Motor neuron (in vitro differentiated cells): ENCODE data around the gene PP2D1. TPM values are rescaled to one million over a fixed set of nuclear protein-coding genes. Genes with fewer than 3 reads are reported as not detected.
"Not testable (repeated sequence)": the region's sequence is repeated elsewhere in the genome, so short reads cannot be mapped to it uniquely, and the experiment has no call there.

ENCODE experiments used
- ATAC-seq, 8 experiments: fragments of 200-7000 bp; cut with Tn5 transposase; replicated peaks in 6 of 8; 2 replicates each; pipeline ENCODE4 v1.8.0; 2021; ENCODE audit warnings: mild to moderate bottlenecking in 8 of 8, moderate library complexity in 8 of 8
- H3K27ac ChIP-seq, 2 donors: fragments of 250-450 bp; sonication (Bioruptor Pico); 2 replicates each; pipeline ENCODE4 v1.9.0; 2021; ENCODE audit warnings: antibody characterized with exemption in 2 of 2, mild to moderate bottlenecking in 2 of 2, moderate library complexity in 1 of 2
- H3K4me1 ChIP-seq, 2 donors: fragments of 250-450 bp; sonication (Bioruptor Pico); replicated peaks in 1 of 2; 2 replicates each; pipeline ENCODE4 v1.6.1; 2021; ENCODE audit warnings: antibody characterized with exemption in 2 of 2, mild to moderate bottlenecking in 2 of 2, moderate library complexity in 1 of 2
- H3K4me3 ChIP-seq, 5 donors: fragments of 250-450 bp; sonication (Bioruptor Pico); 2 replicates each; pipeline ENCODE4 v1.9.0; 2021; ENCODE audit warnings: antibody characterized with exemption in 5 of 5, mild to moderate bottlenecking in 5 of 5, moderate library complexity in 4 of 5
- WGBS, 10 experiments: fragments of 450-650 bp; shearing (Covaris generic); methylation state at CpG; one replicate each; pipeline ENCODE4 v1.0.0; 2022; 5-methylcytosine and 5-hydroxymethylcytosine counted together
- in situ Hi-C, 9 experiments: fragments of 400-800 bp; cut with MboI; loops; one replicate each; pipeline ENCODE4 v1.15.0; 2021; ENCODE audit warnings: low sequenced_read_pairs in 9 of 9, low pct_unique_long_range_greater_than_20kb in 2 of 9; ENCODE audit not compliant: unreplicated experiment in 9 of 9
- total RNA-seq, 8 experiments: library from RNA; unstranded; fragments of 300-600 nt; gene quantifications; 2 replicates each; pipeline versions ENCODE4 v1.2.3 to v1.2.4, GENCODE V29; 2022

The PP2D1 gene
- total RNA-seq, 8 experiments from 2014 or later: 0.41 to 2.7 (median 0.89) TPM

DNA sequence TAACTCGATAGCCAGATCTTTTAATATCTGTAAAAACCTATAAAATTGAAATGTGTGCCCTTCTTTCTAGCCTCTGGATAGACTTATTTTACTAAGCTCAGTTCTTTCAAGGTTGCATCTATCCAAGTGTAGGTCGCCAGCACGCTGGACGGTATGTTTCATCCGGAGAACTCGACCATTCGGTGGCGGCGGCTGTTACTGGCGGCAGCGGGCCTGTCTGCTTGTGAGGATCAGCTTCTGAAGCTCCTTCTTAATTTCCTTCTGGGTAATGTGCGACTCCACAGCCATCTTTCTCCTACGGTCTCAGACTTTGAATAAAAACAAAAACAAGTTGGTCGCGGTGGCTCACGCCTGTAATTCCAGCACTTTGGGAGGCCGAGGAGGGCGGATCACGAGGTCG, 4.1 kb downstream of the PP2D1 start:
- ATAC-seq: no peak
- Histone ChIP-seq H3K4me1 (no peaks in the 10 kb centered on the region), H3K27ac (no peak overlapping the region), H3K4me3 (no peak overlapping the region)
- in situ Hi-C loops: no loop called here
- WGBS, 10 experiments: 79 to 100% (median 93%) methylated on average over 3 to 20 of the region's 20 CpGs; no CpG with 5 or more reads in 2 of the 10 experiments

DNA sequence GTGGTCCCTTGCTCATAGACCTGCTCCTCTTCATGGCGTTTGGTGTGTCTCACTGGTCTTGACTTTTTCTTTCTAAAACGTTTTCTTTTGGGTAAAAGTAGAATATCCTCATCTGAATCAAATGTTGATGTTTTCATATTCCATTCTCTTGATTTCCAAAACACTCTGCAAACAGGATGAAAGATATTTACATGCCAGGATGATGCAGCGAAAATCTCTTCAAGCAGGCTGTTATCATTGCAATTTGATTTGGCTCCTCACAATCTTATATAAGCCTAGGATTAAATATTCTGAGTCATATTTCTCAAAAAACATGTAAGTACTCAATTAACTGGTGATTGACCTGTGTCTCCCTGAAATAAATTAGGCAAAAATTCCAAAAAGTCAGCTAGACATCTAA, 10.1 kb downstream of the PP2D1 start:
- whole genome bisulfite sequencing, 10 experiments: 0 to 83% (median 58%) methylated on average over 1 to 3 of the region's 3 CpGs; no CpG with 5 or more reads in 1 of the 10 experiments
- Histone ChIP-seq H3K27ac (no peak overlapping the region), H3K4me3 (no peak overlapping the region), H3K4me1 (no peaks in the 10 kb centered on the region)
- in situ Hi-C loops: no loop called here
- no peak for ATAC-seq

DNA sequence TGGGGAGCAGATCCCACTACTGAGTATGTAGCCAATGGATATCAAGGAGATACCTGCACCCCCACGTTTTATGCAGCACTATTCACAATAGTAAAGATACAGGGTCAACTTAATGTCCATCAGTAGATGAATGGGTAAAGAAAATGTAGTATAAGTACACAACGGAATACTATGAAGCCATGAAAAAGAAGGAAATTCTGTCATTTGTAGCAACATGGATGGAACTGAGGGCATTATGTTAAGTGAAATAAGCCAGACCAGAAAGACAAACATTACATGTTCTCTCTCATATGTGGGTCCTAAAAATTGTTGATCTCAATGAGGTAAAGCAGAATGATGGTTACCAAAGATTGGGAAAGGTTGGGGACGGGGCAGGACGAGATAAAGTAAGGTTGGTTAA, 14.6 kb downstream of the PP2D1 start:
- WGBS, 10 experiments: 50 to 100% (median 77%) methylated on average over 1 to 4 of the region's 4 CpGs
- ATAC-seq: no peak
- Histone ChIP-seq H3K4me1 (no peaks in the 10 kb centered on the region), H3K27ac (no peak overlapping the region), H3K4me3 (no peak overlapping the region)
- in situ Hi-C loops: no loop called here

DNA sequence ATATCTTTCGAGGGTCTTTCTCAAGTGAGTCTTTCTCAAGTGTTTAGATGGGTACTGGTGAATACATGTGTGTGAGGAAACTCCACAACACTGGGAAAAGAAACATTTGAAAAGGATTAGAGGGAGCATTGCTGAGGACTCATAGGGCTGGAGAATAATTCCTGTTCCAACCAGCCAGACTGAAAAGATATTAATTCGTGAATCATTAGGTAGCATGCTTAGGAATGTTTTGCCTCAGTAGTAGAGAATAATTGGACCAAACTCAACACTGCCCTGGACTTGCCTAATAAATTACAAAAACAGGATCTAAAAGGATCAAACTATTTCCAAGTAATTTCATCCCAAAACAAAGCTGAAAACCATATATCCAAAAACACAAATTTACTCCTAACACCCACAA, 17.3 kb downstream of the PP2D1 start:
- H3K4me1 ChIP-seq: no peaks in the 10 kb centered on the region
- no peak overlapping the region for H3K27ac ChIP-seq
- no peak for ATAC-seq
- WGBS, 10 experiments: 57 to 90% (median 82%) methylated on average over 1 to 2 of the region's 2 CpGs; no CpG with 5 or more reads in 2 of the 10 experiments
- in situ Hi-C loops: no loop called here
- no peak overlapping the region for H3K4me3 ChIP-seq

DNA sequence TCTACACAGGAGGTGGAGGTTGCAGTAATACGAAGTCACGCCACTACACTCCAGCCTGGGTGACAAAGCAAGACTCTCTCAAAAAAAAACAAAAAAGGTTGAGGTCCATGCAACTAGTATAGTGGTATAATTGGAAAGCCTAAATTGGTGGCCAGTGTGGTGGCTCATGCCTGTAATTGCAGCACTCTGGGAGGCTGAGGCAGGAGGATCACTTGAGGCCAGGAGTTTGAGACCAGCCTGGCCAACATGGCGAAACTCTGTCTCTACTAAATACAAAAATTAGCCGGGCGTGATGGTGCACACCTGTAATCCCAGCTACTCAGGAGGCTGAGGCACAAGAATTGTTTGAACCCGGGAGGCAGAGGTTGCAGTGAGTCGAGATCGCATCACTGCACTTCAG, 23.2 kb downstream of the PP2D1 start:
- H3K27ac ChIP-seq, H3K4me3 ChIP-seq, H3K4me1 ChIP-seq, in situ Hi-C loops: not testable (repeated sequence)
- WGBS, 10 experiments: 80 to 100% (median 99%) methylated on average over 1 to 6 of the region's 8 CpGs; no CpG with 5 or more reads in 2 of the 10 experiments
- ATAC-seq: peak in 1 of 8 experiments; percentile 9

DNA sequence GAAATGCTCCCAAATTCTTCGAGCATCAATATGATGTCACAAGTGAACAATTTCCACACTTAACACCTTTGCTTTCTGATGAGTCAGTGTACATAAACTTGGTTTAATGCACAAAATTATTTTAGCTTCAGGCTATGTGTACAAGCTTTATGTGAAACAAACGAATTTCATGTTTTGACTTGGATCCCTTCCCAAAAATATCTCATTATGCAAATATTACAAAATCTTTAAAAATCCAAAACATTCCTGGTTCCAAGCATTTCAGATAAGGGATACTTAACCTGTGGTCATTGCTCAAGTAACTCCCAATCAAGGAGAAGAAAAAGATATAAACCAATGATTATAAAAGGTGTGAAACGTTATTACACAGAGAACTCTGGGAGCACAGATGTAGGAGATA, 40.0 kb downstream of the PP2D1 start:
- H3K4me1 ChIP-seq: no peaks in the 10 kb centered on the region
- no peak overlapping the region for H3K4me3 ChIP-seq
- H3K27ac ChIP-seq: no peak overlapping the region
- peak in 3 of 8 experiments; percentile 32 to 77 (median 56) for ATAC-seq
- in situ Hi-C loops: no loop called here
- WGBS, 10 experiments: 9 to 100% (median 91%) methylated on average over 1 to 3 of the region's 3 CpGs; no CpG with 5 or more reads in 1 of the 10 experiments

DNA sequence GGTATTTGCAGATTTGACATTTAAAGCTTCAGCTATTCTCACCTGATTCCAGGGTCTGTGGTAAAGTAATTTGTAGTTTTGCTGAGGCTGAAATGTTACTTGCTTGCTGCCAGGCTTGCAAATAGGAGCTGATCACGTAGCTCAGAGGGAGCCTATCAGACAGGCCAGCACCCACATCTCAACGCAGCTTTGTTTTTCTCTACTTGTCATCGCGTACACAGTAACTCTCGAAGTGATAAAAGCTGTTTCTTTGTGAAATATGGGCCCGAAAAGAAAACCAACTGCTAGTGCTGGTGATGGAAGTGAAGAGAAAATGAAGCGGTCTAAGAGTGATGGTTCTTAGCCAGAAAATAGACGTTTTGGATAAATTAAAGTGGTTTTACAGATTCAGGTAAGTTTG, 41.7 kb downstream of the PP2D1 start:
- no peak overlapping the region for H3K4me3 ChIP-seq
- no peaks in the 10 kb centered on the region for H3K4me1 ChIP-seq
- no peak for ATAC-seq
- in situ Hi-C loops: no loop called here
- no peak overlapping the region for H3K27ac ChIP-seq
- WGBS, 10 experiments: 71 to 100% (median 93%) methylated on average over 1 to 8 of the region's 8 CpGs; no CpG with 5 or more reads in 1 of the 10 experiments

DNA sequence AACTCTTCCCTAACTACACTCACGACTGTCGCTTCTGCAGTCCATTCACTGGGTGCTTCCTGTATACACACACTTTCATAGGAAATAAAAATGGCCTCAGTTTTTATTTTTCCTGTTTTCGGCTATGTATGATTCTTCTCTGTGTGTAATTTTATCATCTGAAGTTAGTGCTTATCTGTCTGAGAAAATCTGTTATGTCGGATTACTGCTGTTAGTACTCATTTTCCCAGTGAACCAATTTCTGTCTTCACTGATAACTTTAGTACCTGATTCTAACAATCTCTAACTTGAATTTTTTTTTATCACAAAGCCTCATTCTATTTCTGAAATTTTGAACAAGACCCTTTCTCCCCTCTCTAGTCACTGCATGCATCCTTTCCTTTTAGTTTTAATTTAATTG, 44.3 kb downstream of the PP2D1 start:
- ATAC-seq: no peak
- Histone ChIP-seq H3K4me3 (no peak overlapping the region), H3K27ac (no peak overlapping the region), H3K4me1 (no peaks in the 10 kb centered on the region)
- WGBS, 10 experiments: 88 to 100% (median 95%) methylated on average over 1 to 4 of the region's 4 CpGs
- in situ Hi-C loops: no loop called here

DNA sequence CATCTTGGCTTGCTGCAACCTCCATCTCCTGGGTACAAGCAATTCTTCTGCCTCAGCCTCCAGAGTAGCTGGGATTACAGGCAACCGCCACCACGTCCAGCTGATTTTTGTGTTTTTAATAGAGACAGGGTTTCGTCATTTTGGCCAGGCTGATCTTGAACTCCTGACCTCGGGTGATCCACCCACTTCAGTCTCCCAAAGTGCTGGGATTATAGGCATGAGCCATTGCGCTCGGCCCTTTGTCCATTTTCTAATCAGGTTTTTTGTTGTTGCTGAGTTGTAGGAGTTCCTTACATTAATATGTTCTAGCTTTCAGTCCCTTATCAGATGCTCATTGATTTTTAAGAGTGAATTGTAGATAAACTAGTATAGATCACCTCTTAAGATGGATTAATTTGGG, 44.9 kb downstream of the PP2D1 start:
- ATAC-seq: no peak
- Histone ChIP-seq H3K4me1 (no peaks in the 10 kb centered on the region), H3K4me3 (no peak overlapping the region), H3K27ac (no peak overlapping the region)
- in situ Hi-C loops: no loop called here
- WGBS, 10 experiments: 78 to 100% (median 89%) methylated on average over 2 to 6 of the region's 6 CpGs; no CpG with 5 or more reads in 2 of the 10 experiments

DNA sequence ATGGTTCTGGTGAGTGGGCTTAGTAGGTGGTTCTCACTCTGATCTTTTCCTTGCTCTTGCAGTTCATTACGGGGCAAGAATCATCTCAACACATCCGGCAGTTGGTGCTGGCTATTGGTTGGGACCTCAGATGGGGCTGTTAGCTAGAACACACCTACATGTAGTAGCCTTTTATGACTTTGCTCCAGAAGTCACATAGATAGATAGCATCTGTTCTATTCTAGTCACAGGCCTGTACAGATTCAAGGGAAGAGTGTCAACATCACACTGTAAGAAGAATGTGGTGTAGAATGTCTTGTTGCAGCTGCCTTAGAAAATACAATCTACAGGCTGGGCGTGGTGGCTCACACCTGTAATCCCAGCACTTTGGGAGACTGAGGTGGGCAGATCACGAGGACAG, 50.1 kb downstream of the PP2D1 start:
- Histone ChIP-seq H3K4me3 (no peak overlapping the region), H3K4me1 (no peaks in the 10 kb centered on the region), H3K27ac (no peak overlapping the region)
- no peak for ATAC-seq
- 89 to 100% (median 100%) methylated on average over 1 to 4 of the region's 4 CpGs; no CpG with 5 or more reads in 4 of the 10 experiments for WGBS, 10 experiments
- in situ Hi-C loops: no loop called here

DNA sequence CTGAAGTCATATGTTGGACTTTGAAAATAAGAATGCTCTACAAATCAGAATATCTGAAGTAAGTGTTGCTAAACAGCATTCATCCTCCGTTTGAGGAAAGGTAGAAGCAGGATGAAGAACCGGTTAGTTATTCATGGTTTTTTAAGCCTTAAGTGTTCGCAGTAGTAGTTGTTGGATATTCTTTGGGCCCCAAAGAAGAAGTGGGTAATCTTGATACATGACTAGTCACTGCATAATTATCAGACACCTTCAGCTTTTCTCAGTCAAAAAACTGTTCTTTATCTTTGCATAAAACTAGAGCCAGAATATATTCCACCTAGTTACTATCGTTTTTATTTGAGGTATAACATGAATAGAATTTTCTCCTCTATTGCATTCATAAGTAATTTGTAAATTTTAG, 51.4 kb downstream of the PP2D1 start:
- 68 to 100% (median 88%) methylated on average over 1 to 4 of the region's 4 CpGs for WGBS, 10 experiments
- H3K4me3 ChIP-seq: no peak overlapping the region
- in situ Hi-C loops: no loop called here
- no peak for ATAC-seq
- H3K4me1 ChIP-seq: no peaks in the 10 kb centered on the region
- H3K27ac ChIP-seq: no peak overlapping the region

DNA sequence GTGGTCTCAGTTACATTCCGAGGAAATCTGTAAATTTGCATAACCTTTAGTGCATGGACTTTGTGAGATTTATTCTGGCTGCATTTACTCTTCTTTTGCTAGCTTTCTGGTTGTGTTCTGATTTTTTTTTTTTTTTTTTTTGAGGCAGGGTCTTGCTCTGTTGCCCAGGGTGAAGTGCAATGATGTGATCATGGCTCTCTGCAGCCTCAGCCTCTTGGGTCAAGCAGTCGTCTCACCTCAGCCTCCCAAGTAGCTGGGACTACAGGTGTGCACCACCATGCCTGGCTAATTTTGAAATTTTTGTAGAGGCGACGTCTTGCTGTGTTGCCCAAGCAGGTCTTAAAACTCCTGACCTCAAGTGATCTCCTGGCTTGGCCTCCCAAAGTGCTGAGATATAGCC, 52.6 kb downstream of the PP2D1 start:
- in situ Hi-C loops: no loop called here
- WGBS, 10 experiments: 63 to 100% (median 96%) methylated on average over 1 to 4 of the region's 4 CpGs; no CpG with 5 or more reads in 2 of the 10 experiments
- H3K27ac ChIP-seq: no peak overlapping the region
- no peak overlapping the region for H3K4me3 ChIP-seq
- no peaks in the 10 kb centered on the region for H3K4me1 ChIP-seq
- ATAC-seq: no peak

DNA sequence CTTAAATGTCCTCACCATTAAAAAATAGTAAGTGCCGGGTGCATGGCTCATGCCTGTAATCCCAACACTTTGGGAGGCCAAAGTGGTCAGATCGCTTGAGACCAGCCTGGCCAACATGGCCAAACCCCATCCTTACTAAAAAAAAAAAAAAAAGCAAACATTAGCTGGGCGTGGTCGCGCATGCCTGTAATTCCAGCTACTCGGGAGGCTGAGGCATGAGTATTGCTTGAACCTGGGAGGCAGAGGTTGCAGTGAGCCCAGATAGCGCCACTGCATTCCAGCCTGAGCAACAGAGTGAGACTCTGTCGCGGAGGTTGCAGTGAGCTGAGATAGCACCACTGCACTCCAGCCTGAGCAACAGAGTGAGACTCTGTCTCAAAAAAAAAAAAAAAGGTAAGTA, 54.7 kb downstream of the PP2D1 start:
- 80 to 100% (median 99%) methylated on average over 1 to 9 of the region's 9 CpGs; no CpG with 5 or more reads in 3 of the 10 experiments for WGBS, 10 experiments
- H3K27ac ChIP-seq, in situ Hi-C loops, H3K4me3 ChIP-seq, H3K4me1 ChIP-seq: not testable (repeated sequence)
- ATAC-seq: peak in 1 of 8 experiments; percentile 28

DNA sequence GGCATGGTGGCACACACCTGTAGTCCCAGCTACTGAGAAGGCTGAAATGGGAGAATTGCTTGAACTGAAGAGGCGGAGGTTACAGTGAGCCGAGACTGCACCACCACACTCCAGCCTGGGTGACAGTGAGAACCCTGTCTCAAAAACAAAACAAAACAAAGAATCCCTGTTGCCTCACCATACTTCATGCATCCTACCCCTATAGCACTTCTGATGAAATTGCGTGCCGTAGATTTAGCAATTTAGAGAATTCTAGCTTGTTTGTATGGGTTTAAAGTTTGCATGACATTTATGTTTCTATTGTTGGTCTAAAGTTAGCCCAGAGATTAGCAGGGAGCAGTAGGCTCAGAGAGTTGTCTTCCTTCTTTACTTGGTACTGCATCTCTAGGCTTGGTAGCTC, 57.4 kb downstream of the PP2D1 start:
- ATAC-seq: no peak
- 88 to 100% (median 100%) methylated on average over 2 to 4 of the region's 4 CpGs; no CpG with 5 or more reads in 2 of the 10 experiments for WGBS, 10 experiments
- Histone ChIP-seq H3K4me1 (peaks cover 0 to 2% of the 10 kb centered on the region in 2 donors), H3K27ac (no peak overlapping the region), H3K4me3 (no peak overlapping the region)
- in situ Hi-C loops: no loop called here
